ENCODE results near the gene FYB1. TPM values are rescaled to one million over a fixed set of nuclear protein-coding genes. Genes with fewer than 3 reads are reported as not detected.

The FYB1 gene
- total RNA-seq, 2 donors from 2014 or later: 10.1 to 26.0 TPM

- intact Hi-C loops (cut with DNase I): loop anchor here in 1 of 2 donors (10.0 kb wide), 1 partner anchor 62 kb away; no protein-coding TSS in a partner anchor
- no peak for DNase-seq (ENCODE audit: low spot score)
Observed at GRCh38 chr5:39076757-39077728, 142.3 kb downstream of the FYB1 start.

- DNase-seq (ENCODE audit: low spot score): no peak
- intact Hi-C loops (cut with DNase I): loop anchor here in 1 of 2 donors (10.0 kb wide), 1 partner anchor 61 kb away; no protein-coding TSS in a partner anchor
Observed at GRCh38 chr5:39076101-39076756, 143.1 kb downstream of the FYB1 start.

GRCh38 chr5:39074017-39074814 is 145.1 kb downstream of the FYB1 start, which contains the start of gene RICTOR:
RICTOR (minus strand) TSS chr5:39074399; CDS start chr5:39074377, 22 bp downstream.
- intact Hi-C loops (cut with DNase I): loop anchor here (5.0 to 10.0 kb wide), 2 partner anchors 57 to 59 kb away; no protein-coding TSS in a partner anchor
- DNase-seq (ENCODE audit: low spot score): peak; percentile 97

- intact Hi-C loops (cut with DNase I): loop anchor here (5.0 to 10.0 kb wide), 2 partner anchors 56 to 59 kb away; no protein-coding TSS in a partner anchor
- DNase-seq (ENCODE audit: low spot score): no peak
Observed at GRCh38 chr5:39073767-39074016, 145.7 kb downstream of the FYB1 start.

- DNase-seq (ENCODE audit: low spot score): peak; percentile 81
- intact Hi-C loops (cut with DNase I): loop anchor here (5.0 to 10.0 kb wide), 2 partner anchors 56 to 58 kb away; no protein-coding TSS in a partner anchor
Observed at GRCh38 chr5:39072925-39073766, 146.2 kb downstream of the FYB1 start.

GRCh38 chr5:39068099-39068498 is 151.3 kb downstream of the FYB1 start:
- intact Hi-C loops (cut with DNase I): no loop called here
- DNase-seq (ENCODE audit: low spot score): no peak

- DNase-seq (ENCODE audit: low spot score): no peak
- intact Hi-C loops (cut with DNase I): no loop called here
Observed at GRCh38 chr5:39064450-39064849, 154.9 kb downstream of the FYB1 start.

- intact Hi-C loops (cut with DNase I): no loop called here
- DNase-seq (ENCODE audit: low spot score): no peak
Observed at GRCh38 chr5:39063037-39063436, 156.3 kb downstream of the FYB1 start.

- intact Hi-C loops (cut with DNase I): no loop called here
- DNase-seq (ENCODE audit: low spot score): no peak
Observed at GRCh38 chr5:39062530-39062929, 156.8 kb downstream of the FYB1 start.

GRCh38 chr5:39062104-39062503 is 157.3 kb downstream of the FYB1 start:
- intact Hi-C loops (cut with DNase I): no loop called here
- DNase-seq (ENCODE audit: low spot score): no peak

GRCh38 chr5:39059064-39059463 is 160.3 kb downstream of the FYB1 start:
- no peak for DNase-seq (ENCODE audit: low spot score)

GRCh38 chr5:39058178-39058921 is 161.0 kb downstream of the FYB1 start:
- intact Hi-C loops (cut with DNase I): no loop called here
- DNase-seq (ENCODE audit: low spot score): no peak

More at GRCh38 chr5:39059064-39059463, 160.3 kb downstream of the FYB1 start:
- intact Hi-C loops (cut with DNase I): no loop called here

GRCh38 chr5:39057734-39058133 is 161.6 kb downstream of the FYB1 start:
- no peak for DNase-seq (ENCODE audit: low spot score)
- intact Hi-C loops (cut with DNase I): no loop called here

- no peak for DNase-seq (ENCODE audit: low spot score)
- intact Hi-C loops (cut with DNase I): no loop called here
Observed at GRCh38 chr5:39055768-39056398, 163.5 kb downstream of the FYB1 start.
